GM18499 (cell line): ENCODE results near the gene RIOK3.

Experiments
- ATAC-seq: cut with Tn5 transposase; IDR thresholded peaks from one replicate; pipeline ENCODE4 v1.9.1; 2021; ENCODE audit warnings: moderate number of reproducible peaks; ENCODE audit not compliant: insufficient read depth, unreplicated experiment

The RIOK3 gene

GRCh38 chr18:23526501-23527063 is 73.5 kb downstream of the RIOK3 start:
- no peak for ATAC-seq

- no peak for ATAC-seq
These were observed 75.7 kb downstream of the RIOK3 start for GRCh38 chr18:23528580-23529472.

- no peak for ATAC-seq
These were observed 76.5 kb downstream of the RIOK3 start for GRCh38 chr18:23529604-23530003.

GRCh38 chr18:23530195-23530594 is 77.1 kb downstream of the RIOK3 start:
- ATAC-seq = no peak

- no peak for ATAC-seq
These were observed 78.8 kb downstream of the RIOK3 start for GRCh38 chr18:23531912-23532311.
